NB4 (cell line): ENCODE data around the gene SOHLH1.

Source experiments
- CTCF ChIP-seq: IDR thresholded peaks from one replicate; pipeline ENCODE4 v1.5.1; 2012; ENCODE audit warnings: low read depth, low read length
- MAX ChIP-seq: IDR thresholded peaks from 2 replicates; pipeline ENCODE4 v1.6.1; 2011; ENCODE audit warnings: low read depth, low read length
- MYC ChIP-seq: IDR thresholded peaks from 2 replicates; pipeline ENCODE4 v1.6.1; 2011; ENCODE audit warnings: low read depth, low read length
- POLR2A ChIP-seq: IDR thresholded peaks from 2 replicates; pipeline ENCODE4 v1.6.1; 2011; ENCODE audit warnings: mild to moderate bottlenecking; ENCODE audit not compliant: insufficient read length; ENCODE audit errors: extremely low read depth

GRCh38 chr9:135718616-135719015, 19.3 kb upstream of the SOHLH1 start:
- TF ChIP-seq POLR2A (no peak), CTCF (no peak), MYC (peak; percentile 36; the same call in 1 of the 2 replicates), MAX (peak; percentile 47)
